HG03139 (cell line): ENCODE data around the gene UBE2E2.

Experiments used
- ATAC-seq: cut with Tn5 transposase; IDR thresholded peaks from one replicate; pipeline ENCODE4 v1.9.1; 2021; ENCODE audit not compliant: unreplicated experiment

Gene UBE2E2

GRCh38 chr3:23501201-23501802, 298.2 kb downstream of the UBE2E2 start:
- no peak for ATAC-seq

GRCh38 chr3:23508464-23508863, 305.3 kb downstream of the UBE2E2 start:
- no peak for ATAC-seq

- ATAC-seq = no peak
Measured at GRCh38 chr3:23518441-23518840, 315.3 kb downstream of the UBE2E2 start.

GRCh38 chr3:23519314-23520208, 316.4 kb downstream of the UBE2E2 start:
- ATAC-seq = no peak

- ATAC-seq = no peak
Measured at GRCh38 chr3:23527326-23527725, 324.2 kb downstream of the UBE2E2 start.

GRCh38 chr3:23533596-23533995, 330.5 kb downstream of the UBE2E2 start:
- ATAC-seq = no peak

- ATAC-seq = no peak
Measured at GRCh38 chr3:23533996-23534395, 330.9 kb downstream of the UBE2E2 start.

- ATAC-seq = no peak
Measured at GRCh38 chr3:23537101-23537551, 334.0 kb downstream of the UBE2E2 start.

- no peak for ATAC-seq
Measured at GRCh38 chr3:23539185-23539584, 336.1 kb downstream of the UBE2E2 start.

- ATAC-seq = no peak
Measured at GRCh38 chr3:23540600-23540999, 337.5 kb downstream of the UBE2E2 start.

GRCh38 chr3:23542079-23542478, 339.0 kb downstream of the UBE2E2 start:
- ATAC-seq = no peak

- no peak for ATAC-seq
Measured at GRCh38 chr3:23546181-23546580, 343.1 kb downstream of the UBE2E2 start.

GRCh38 chr3:23547905-23548650, 345.0 kb downstream of the UBE2E2 start:
- no peak for ATAC-seq

GRCh38 chr3:23548706-23549105, 345.6 kb downstream of the UBE2E2 start:
- no peak for ATAC-seq

GRCh38 chr3:23549148-23549910, 346.2 kb downstream of the UBE2E2 start:
- ATAC-seq = no peak

- peak; percentile 76 for ATAC-seq
Measured at GRCh38 chr3:23550402-23550801, 347.3 kb downstream of the UBE2E2 start.

- ATAC-seq = no peak
Measured at GRCh38 chr3:23552506-23552905, 349.4 kb downstream of the UBE2E2 start.

- no peak for ATAC-seq
Measured at GRCh38 chr3:23553353-23553752, 350.2 kb downstream of the UBE2E2 start.

- ATAC-seq = no peak
Measured at GRCh38 chr3:23565041-23565775, 362.1 kb downstream of the UBE2E2 start.

GRCh38 chr3:23566499-23566898, 363.4 kb downstream of the UBE2E2 start:
- no peak for ATAC-seq
